HG03175 (cell line): ENCODE measurements around the gene MACC1.

Experiments used
- ATAC-seq: cut with Tn5 transposase; IDR thresholded peaks from one replicate; pipeline ENCODE4 v1.9.1; 2021; ENCODE audit warnings: mild to moderate bottlenecking, moderate library complexity; ENCODE audit not compliant: unreplicated experiment

MACC1 gene, protein sequence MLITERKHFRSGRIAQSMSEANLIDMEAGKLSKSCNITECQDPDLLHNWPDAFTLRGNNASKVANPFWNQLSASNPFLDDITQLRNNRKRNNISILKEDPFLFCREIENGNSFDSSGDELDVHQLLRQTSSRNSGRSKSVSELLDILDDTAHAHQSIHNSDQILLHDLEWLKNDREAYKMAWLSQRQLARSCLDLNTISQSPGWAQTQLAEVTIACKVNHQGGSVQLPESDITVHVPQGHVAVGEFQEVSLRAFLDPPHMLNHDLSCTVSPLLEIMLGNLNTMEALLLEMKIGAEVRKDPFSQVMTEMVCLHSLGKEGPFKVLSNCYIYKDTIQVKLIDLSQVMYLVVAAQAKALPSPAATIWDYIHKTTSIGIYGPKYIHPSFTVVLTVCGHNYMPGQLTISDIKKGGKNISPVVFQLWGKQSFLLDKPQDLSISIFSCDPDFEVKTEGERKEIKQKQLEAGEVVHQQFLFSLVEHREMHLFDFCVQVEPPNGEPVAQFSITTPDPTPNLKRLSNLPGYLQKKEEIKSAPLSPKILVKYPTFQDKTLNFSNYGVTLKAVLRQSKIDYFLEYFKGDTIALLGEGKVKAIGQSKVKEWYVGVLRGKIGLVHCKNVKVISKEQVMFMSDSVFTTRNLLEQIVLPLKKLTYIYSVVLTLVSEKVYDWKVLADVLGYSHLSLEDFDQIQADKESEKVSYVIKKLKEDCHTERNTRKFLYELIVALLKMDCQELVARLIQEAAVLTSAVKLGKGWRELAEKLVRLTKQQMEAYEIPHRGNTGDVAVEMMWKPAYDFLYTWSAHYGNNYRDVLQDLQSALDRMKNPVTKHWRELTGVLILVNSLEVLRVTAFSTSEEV

DNA sequence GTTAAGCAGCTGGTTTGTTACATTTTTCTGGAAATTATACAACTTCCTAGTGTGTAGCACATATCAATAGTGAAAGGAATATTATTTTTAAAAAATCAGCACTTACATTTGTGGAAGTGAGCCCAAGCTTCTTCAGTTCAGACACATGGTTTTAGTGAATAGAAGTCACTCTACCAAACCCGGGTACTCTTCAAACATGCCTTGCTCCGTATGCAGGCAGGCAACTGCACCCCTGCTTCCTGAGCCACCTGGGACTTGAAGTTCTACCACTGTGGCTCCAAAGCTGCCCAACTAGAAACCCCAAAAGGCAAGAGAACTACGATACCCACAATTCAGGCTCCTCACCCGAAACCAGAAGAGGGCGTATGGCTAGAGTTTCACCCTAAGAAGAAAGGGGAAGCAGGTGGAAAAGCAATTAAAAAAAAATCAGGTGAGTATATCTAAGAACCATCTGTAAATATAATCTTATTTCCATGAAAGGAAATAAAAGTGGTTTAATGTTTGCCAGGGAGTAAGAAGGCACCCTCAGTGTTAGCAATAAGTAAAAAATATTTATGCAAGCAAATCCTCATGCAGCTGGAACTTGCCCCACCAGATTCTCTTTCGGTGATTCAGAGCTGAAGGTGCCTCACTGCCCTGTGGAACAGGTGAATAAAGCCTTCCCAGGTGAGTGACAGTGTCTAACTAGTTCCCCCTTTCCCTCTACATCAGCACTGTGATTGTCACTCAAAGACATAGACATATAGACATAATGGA lies at the start of gene MACC1:
Gene MACC1, minus strand, starts transcription at position 192 of the 756 bp plus-strand sequence. CDS start 55,522 bp downstream, outside the sequence.
- peak; percentile 62 for ATAC-seq

DNA sequence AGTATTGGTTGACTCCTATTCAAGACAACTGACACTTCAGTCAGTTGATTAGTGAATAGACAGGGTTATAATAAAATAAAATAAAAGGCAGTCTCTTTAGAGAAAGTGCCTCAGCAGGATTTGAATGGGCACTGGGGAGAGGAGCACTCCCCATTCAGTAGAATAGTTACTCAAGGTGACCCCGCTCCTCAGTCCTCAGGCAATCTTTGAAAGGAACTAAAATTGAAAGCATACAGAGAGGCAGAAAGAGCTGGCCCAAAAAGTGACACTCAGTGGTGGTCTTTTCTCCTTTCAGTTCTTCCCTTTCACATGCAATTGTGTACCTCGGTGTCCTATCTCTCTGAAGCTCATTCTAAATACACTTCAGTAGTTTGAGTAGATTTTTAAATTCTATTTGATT lies 47.4 kb upstream of the MACC1 start:
- no peak for ATAC-seq

DNA sequence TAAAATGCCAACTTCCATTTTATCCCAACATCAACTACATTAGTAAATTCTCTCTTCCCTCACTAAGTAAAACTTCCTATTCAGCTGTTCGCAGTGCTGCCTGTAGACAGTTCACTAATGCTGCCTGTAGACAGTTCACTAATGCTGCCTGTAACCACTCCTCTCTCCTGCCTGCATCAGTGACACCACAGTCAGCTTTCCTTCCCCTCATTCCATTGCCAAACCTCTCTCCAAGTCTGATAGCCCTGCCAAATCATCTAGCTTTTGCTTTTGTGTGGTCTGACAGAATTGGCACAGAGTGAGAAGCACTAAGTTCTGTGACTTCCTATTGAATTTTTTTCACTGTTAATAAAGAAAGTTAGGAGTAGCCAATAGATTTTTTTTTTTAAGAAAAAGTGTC lies 43.0 kb upstream of the MACC1 start:
- ATAC-seq = no peak

DNA sequence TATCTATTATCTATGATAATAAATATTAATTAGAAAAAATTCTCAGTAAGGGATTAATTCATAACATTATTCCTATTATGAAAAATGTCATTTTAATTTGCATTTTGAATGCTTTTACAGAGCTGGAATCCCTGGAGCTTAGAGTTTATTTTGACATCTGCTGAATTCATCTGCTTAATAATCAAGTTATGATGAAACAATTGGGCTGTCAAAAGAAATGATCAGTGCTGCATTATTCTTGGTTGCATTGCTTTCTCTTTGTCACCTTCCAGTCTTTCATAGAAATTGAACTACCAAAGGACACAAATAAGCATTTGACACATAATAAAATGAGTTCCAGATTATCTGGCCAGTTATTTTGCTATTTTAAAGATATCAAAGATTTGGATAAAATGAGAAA lies 40.0 kb upstream of the MACC1 start:
- no peak for ATAC-seq

DNA sequence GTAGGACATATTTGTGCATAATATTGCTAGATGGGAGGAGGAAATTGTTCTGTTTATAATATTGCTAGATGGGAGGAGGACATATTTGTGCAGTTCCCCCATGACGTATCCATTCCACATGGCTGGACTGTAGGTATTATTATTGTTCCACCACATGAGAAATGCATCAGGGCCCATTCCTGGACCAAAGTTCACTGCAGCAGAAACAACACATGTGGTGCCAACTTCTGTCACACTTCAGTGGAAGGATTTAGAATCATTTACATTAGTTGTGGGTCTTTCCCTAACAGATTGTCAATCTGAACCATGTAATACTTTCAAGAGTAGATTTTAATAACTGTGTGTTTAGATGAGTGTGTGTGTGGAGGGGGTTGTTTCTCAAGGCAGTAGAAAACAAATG lies 32.7 kb upstream of the MACC1 start:
- no peak for ATAC-seq

DNA sequence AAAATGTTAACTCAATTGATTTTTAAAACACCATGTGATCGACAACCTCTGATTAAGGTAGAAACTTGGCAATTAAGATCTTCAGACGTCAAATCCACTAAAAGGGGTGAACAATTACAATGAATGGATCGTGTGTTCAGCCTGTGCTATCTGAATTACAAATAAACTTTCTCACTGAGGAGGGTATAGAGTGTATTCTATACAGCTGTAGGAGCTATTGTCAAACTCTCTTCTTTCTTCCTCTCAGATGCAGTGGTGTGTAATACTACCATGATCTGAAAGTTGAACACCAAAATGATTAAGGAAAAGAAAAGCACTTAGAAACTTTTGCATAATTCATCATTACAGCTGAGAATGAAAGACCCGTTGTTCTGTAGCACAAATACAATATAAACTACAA lies 32.2 kb upstream of the MACC1 start:
- no peak for ATAC-seq

DNA sequence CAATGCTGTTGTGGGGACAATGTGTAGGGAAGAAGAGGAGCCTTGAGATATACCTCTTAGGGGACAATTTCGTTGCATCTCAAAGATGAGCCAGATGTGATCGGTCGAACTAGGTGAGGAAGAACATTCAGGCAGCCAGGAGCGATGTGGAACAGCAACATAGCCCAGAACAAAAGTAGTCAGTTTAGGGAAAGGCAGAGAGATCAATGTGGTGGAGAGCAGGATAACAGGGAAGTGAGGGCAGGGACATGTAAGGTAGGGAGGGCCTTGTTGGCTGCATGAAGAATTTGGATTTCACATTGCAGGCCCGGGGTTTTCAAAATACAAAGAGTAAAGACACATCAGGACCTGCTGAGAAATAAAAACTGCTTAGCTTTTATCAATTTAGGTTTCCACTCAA lies 29.1 kb upstream of the MACC1 start:
- no peak for ATAC-seq

DNA sequence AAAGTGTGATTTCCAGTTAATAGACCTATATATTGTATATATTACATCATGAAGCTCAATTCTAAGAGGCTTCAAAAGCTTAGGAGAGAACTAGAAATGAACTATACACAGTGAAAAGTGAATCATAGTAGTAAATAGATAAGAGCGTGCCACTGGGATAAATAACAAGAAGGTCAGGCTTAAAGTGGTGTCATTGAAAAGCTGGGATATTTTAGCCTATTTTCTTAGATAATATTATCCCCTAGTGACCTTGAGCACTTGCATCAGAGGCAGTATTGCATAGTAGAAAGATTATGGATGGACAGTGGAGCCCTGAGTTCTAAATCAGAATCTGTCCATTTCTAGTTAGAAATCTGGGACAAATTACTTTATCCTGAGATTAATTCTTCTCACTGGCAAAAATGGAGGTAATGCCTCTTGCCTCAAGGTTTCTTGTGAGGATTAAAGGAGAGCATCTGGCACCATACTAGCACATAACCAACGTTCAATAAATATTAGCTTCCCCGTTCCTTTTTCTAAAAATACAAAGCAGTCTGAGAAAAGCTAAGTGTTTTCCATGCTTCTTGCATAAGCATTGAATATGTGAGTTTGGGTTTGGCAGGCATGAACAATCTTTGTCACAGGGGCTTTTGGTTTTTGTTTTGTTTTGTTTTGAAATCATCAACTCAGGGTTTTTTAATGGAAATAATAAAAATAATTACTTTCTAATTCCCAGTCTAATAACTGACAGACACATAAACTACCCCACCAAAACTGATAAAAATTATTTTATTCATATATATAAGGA lies 27.3 kb upstream of the MACC1 start:
- no peak for ATAC-seq

DNA sequence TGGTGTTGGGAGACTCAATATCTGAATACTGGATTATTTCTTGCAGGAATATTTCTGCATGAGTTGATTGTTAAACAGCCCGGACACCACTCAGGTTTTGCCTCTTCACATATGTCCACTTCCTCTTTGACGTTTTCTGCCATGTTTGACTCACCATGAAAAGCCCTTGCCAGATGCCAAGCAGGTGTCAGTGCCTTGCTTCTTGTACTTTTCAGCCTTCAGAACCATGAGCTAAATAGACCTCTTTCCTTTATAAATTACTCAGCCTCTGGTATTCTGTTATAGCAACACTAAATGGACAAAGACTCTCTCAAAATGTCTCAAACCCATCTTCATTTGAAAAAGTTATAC lies 24.7 kb upstream of the MACC1 start:
- peak; percentile 25 for ATAC-seq

DNA sequence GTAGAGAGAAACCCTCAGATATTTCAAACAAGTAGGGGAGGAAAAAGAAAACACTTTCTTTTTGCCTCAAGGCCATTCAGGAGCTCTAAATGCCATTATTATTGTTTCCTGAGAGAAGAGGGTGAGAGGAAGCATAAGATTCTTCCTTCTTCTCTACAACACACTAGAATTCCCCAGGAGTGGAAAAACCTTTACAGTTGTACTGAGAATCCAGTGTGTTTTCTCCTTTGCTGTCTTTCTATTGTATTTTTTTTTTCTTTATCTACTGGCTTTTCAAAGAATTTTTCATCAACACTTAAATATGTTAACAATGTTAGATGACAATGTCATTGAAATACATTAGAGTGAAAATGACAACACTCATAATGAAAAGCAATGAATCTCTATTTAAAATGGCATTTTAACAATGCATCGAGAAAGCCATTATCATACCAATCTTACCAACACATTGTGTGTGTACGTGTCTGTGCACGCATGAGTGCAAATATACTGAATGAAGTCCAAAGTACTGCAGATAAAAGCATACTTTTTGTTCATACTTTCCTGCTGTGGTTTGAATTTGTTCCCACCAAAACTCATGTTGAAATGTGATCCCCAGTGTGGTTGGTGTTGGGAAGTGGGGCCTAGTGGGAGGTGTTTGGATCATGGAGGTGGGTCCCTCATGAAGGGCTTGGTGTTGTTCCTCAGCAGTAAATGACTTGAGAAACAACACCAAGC lies 24.2 kb upstream of the MACC1 start:
- no peak for ATAC-seq

DNA sequence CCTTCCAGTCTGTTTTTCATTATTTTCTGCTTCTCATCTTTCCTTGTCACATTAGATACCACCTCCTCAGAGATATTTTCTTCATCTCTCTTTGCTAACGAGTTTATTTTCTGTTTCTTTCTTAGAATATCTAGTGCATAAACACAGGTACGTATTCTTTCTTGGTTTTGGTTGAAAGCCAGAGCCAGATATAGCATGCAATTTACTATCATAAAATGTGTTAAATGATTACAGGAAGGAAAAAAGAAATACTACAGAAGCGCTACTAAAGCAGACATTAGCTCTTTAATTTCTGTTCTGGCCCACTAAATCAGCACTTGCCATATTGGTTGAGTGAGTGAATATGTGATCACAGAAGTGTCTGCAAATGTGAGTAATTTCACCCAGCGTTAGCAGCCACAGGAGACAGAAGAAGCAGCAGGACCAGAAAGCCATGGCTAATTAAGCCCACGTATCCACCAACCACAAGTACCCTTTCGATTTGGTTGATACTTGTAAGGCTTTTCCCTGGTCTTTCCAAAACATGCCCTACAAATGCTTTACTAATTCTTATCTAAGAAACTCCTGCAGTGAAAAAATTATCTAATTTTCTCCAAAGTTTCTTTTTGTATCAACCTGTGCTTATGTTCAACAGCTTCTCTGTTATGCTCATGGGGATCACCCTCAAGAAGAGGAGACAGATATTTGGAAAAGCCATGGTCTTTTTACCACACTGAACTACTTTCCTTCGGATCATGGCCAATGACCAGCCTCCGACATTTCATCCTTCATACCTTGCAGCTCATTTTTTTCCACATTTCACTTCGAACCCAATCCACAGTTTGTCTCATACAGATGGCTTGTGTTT lies 23.1 kb upstream of the MACC1 start:
- ATAC-seq = peak; percentile 40

DNA sequence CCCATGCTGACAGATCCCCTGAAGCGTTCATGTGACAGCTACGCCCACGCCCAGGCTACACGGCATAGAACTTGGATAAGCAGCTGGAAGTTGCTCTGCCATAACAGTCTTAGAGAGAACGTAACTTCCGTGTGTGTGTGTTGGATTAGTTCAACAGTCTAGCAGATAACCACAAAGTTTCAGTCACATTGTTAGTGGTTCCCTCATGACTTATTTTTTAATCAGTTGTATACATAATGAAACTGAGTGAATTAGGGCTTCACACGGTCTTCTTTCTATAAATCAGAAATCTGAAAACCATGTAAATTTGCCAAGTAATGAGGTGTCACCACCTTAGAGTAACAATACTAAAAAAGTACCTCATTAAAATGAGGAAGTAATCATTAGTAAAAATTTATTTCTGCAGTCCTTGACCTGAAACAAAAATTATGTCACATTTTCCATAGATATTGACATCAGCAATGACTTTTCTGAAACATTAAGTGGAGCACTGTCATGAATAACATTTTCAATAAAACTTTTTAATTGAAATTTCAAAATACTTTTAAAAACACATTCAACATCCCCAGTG lies 21.7 kb upstream of the MACC1 start:
- ATAC-seq = peak; percentile 88

DNA sequence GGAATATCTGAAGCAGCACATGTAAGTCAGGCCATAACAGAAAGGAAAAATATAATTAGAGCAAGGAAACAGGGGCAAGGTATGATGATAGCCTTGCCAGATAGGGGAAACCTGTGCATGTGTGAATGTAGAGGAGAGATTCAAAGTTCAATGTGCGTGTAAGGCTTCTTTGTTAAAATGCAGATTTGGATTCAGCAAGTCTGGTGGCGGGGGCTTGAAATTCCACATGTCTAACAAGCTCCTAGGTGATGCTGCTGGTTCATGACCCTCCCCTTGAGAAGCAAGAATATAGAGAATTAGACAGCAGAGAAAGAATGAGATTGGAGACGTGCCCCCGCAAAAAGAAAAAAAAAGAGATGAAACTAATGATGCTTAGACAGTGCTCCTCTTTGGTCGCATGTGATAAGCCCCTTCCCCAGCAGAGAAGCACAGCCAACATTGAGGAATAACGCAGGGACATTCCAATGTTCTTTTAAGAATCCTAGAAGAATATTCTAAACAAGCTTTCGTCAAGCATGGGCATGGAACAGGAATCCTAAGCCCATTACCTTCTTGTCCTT lies 21.1 kb upstream of the MACC1 start:
- no peak for ATAC-seq

DNA sequence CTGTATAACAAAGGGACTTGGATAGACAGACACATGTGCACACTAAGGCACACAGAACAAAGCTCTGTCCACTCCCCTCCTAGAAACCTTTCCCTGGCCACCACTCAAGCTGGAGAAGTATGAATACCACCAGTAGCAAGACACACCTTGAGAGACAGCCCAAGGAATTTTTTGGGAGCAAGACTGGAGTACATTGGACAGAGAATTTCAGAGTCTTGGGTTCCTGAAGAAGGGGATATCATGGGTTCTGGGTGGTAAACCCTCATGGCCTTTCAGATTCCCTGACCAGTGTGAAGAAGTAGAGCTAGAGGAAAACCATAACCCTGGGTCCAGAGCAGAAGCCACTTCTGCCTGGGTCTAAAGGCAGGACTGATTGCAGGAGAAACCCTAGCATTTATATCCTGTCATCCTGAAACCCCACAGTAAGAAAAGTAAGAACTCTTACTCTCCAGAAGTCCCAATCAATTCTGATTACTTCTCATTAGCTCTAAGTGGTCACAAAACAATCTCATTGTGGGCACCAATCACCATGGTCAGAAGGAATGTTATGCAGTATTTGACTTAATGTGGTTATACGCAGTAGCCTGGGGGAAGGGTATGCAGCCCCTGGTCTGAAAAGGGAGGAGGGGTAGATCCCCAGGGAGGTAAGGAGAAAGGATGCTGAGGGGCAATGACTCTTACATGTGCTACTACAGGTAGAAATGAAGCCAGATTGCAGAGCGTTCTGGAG lies 20.4 kb upstream of the MACC1 start:
- no peak for ATAC-seq

DNA sequence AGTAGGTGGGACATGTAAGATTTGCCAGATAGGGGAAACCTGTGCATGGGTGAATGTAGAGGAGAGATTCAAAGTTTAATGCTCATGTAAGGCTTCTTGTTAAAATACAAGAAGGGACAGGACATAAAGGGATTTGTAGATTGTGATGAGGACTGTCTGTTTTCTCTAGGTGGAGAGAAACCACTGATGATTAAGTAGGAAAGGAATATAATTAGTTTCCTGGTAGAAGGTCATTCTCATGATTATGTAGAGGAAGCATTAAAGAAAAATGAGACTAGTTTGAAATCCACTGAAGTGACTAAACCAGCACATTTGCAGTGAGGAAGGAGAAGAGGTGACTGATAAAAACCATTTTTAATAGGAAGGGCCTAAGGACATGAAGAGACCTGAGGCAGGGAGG lies 19.6 kb upstream of the MACC1 start:
- ATAC-seq = no peak

DNA sequence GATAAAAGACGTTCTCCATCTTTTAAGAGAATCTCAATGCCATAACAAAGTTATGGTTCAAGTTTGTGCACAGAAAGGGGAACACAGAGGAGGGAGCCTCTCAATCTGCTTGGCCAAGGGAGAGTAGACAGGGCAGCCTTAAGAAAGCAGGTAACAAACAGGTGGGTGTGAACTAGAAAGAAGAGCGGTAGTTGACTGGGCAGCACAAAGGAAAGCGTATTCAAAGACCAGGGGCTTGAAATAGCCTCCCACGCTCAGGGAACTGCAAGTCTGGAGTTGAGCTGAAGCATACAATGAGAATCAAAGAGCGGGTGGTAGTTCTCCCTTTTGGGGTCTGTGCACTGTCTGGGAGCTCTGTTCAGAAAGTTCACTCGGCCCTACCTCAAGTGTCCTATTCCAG lies 18.9 kb upstream of the MACC1 start:
- no peak for ATAC-seq

DNA sequence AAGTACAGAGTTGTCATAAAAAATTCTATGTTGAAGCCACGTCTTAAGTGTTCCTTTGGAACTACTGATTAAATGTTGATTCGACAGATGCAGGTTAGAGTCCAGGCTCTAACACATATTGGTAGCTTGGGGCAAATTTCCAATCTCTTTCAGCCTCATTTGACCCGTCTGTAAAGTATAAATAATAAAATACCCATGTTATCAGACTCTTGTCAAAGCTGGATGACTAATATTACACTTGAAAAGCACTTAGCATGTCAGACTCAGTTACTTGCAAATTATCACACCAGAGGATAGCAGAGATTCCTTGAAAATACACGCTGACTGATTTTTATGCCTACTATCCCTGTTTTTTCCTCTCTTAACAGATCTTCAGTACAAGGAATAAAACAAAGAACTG lies 18.1 kb upstream of the MACC1 start:
- no peak for ATAC-seq

DNA sequence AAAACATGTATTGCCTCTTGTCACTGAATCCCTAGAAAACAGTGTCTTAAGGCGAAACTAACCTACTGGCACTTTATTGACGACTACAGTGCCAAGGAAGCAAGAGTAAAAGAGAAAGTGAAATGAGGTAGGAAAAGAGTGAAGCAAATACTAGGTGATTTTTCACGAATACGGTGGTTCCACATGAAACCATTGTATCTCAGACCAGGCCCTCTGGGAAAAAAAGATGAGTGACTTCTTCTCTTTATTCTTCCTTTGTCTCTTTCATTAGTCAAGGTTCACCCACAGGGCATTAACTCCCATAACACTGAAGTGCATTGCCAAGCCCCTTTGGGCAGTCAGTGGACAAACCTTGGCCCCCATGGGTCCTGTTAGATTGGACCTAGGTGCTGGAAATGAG lies 16.2 kb upstream of the MACC1 start:
- no peak for ATAC-seq
